ENCODE measurements around the gene CLDN14.

Gene CLDN14

DNA sequence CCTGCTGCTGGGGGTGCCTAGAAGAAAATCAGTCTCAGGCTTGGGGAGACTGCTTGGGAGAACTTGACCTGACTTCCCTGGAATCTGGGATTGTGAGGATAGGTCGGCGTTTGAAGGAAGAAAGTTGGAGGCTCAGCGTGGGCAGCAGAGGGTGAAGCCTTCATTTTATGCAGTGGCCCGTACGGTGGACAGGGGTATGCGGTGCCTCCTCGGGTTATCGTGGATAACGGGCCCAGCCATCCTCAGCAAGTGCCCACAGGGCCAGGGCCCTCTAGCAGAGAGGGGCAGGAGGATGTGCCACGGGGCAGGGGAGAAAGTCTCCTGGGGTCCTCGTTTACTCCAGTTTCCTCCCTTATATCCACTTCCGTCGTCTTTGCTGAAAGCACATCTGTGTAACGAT is 60.7 kb downstream of the CLDN14 start:
- TF ChIP-seq, protein P1, sequence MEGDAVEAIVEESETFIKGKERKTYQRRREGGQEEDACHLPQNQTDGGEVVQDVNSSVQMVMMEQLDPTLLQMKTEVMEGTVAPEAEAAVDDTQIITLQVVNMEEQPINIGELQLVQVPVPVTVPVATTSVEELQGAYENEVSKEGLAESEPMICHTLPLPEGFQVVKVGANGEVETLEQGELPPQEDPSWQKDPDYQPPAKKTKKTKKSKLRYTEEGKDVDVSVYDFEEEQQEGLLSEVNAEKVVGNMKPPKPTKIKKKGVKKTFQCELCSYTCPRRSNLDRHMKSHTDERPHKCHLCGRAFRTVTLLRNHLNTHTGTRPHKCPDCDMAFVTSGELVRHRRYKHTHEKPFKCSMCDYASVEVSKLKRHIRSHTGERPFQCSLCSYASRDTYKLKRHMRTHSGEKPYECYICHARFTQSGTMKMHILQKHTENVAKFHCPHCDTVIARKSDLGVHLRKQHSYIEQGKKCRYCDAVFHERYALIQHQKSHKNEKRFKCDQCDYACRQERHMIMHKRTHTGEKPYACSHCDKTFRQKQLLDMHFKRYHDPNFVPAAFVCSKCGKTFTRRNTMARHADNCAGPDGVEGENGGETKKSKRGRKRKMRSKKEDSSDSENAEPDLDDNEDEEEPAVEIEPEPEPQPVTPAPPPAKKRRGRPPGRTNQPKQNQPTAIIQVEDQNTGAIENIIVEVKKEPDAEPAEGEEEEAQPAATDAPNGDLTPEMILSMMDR (conservative IDR thresholded peaks at IDR 0.05; ENCODE audit: control insufficient read depth, insufficient read depth, low read depth, low read length): no peak
- no peak overlapping the region for H3K4me3 ChIP-seq (ENCODE audit: control insufficient read depth, low read depth, low read length)
- DNase-seq (ENCODE audit: low read depth): no peak

DNA sequence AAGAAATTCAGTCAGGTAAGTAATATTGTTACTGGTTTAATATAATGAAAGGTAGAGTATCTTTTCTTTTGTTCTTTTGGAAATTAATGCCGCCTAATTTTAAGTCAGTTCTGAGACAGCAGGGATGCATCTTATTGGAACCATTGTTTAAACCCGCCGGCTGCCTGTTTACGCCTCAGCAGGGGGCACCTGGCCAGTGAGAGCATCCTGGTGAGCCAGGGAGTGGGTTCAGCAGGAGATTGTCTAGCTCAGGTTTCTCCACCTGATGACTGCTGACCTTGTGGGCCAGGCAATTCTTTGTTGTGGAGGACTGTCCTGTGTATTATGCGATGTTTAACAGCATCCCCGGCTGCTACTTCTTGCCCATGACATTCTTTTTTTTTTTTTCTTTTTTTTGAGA is 64.5 kb downstream of the CLDN14 start:
- H3K4me3 ChIP-seq (ENCODE audit: control insufficient read depth, low read depth, low read length): no peak overlapping the region
- DNase-seq (ENCODE audit: low read depth): no peak
- TF ChIP-seq, protein P1 (conservative IDR thresholded peaks at IDR 0.05; ENCODE audit: control insufficient read depth, insufficient read depth, low read depth, low read length): no peak

DNA sequence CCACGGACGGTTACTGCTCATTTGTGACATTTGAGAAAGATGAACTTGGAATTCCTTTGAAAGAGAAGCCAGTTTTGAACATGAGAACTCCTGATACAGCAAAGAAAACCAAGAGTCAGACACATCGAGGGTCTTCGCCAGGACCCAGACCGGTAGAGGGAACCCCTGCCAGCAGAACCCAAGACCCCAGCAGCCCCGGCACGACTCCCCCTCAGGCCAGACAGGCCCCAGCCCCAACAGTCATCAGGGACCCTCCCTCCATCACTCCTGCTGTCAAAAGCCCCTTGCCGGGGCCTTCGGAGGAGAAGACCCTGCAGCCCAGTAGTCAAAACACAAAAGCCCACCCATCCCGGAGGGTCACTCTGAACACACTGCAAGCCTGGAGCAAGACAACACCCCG is 67.0 kb downstream of the CLDN14 start:
- H3K4me3 ChIP-seq (ENCODE audit: control insufficient read depth, low read depth, low read length): no peak overlapping the region
- TF ChIP-seq, protein P1 (conservative IDR thresholded peaks at IDR 0.05; ENCODE audit: control insufficient read depth, insufficient read depth, low read depth, low read length): no peak
- no peak for DNase-seq (ENCODE audit: low read depth)

DNA sequence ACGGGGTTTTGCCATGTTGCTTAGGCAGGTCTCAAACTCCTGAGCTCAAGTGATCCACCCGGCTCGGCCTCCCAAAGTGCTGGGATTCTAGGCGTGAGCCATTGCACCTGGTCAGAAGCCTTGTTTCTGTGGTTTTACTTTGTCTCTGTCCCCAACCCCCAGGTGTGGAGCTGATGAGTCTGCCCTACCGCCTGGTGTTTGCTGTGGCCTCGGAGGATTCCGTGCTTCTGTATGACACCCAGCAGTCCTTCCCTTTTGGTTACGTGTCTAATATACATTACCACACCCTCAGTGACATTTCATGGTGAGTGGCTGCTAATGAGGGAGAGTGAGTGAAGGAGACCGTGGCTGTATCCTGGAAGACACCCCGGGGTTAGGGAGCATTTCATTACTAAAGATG is 68.6 kb downstream of the CLDN14 start:
- TF ChIP-seq, protein P1 (conservative IDR thresholded peaks at IDR 0.05; ENCODE audit: control insufficient read depth, insufficient read depth, low read depth, low read length): no peak
- no peak overlapping the region for H3K4me3 ChIP-seq (ENCODE audit: control insufficient read depth, low read depth, low read length)
- DNase-seq (ENCODE audit: low read depth): no peak

Measured in fibroblast of mammary gland (primary cell).